OCI-M2 (cell line): ENCODE results near the gene ANAPC4.

Experiments
- DNase-seq: peaks from one replicate; lab custom pipeline; 2025; ENCODE audit not compliant: unreplicated experiment; lab: John Stamatoyannopoulos, UW

ANAPC4 gene

DNA sequence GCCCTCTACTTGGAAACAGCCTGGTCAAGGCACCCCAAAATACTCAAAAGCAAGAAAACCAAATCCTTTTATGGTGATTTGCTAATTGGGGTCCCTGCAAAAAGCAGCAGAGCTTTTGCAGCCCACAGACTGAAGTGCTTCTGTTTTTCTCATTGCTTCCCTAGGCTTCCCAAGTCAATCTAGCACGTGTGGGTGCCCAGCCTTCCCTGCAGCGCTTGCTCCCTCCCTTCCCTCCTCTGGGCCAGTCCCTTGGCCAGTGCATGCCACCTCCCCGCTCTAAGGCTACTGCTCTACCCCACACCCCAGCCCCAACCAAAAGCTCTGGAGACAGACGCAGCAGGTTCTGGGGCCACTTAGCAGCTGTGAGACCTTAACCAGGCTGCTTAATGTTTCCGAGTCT, 53.6 kb downstream of the ANAPC4 start:
- DNase-seq: no peak

DNA sequence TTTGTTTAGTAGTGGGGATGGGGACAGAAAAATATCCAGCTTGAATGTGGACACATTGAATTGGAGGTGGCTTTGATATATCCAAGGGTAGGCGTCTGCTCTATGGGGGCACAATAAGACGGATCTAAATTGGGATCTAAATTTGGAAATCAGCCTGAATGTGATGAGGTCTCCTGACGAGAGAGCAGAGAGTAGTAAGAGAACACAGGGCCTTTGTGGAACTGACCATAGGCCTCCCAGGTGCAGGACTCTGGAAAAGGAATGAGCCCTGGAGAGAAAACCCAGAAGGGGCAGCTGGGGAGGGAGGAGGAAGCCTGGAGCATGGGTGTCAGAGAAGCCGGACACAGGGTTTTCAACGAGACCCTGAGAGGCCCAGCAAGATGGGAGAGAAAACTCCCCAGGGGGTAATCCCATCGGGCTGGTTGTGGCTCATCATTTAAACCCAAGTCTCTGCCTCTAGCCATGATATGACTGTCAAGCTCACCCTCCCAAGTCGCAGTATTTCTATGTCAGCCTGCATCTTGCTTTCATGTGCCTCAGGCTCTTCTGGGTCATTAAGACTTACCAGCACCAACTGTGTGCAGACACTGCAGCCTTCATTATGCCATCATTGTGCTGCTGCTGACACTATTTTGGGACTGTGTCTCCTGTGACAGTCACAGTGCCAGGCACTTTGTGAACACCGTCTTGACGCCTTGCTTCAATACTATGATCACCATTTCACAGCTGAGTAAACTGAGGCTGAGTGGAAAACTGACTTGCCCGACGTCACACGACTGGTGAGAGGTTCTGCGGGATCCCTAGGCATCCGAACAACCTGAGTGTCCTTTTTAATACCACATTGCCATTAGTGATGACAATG, 57.1 kb downstream of the ANAPC4 start:
- DNase-seq: no peak

DNA sequence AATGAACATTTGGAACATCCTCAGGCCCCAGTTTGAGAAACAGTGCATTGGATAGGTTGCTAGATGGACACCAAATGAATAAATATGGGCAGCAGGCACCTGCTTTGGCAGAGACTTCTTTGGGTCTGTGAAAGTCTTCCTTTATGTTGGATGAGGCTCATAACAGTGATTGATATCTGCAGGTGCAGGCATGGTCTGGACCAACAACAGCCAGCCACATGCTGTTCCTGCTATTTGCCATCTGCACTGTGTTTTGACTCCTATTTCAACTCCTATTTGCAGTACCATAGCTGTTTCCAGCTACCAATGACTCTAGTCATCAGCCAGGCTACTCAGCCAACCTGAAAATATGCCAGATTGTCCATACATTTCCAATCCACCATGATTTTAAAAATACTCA, 60.9 kb downstream of the ANAPC4 start:
- no peak for DNase-seq

DNA sequence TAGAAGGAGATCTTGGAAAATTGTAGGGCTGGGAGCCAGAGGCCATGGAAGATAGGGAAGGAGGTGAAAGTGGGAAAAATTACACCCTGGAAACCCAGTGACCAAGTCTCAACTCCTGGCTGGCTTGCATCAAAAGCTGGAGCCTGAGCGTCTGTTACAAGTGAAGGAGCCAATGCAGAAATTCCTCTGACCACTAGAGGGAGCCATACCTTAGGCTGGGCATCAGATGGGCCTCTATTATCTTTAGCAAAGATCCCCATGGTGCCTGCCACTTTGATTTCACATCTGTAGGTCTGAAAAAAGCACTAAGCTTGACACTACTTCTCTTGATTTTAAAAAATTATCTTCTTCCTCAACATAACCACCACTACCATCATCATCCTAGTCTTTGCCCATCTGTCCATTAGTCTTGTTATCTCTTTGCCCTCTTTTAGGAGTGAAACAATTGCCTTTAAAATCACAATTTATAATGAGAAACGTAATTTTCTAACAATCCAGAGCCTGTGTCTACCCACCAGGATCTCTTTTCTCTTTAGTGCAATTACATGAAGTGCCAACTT, 62.9 kb downstream of the ANAPC4 start:
- peak; percentile 3 for DNase-seq

DNA sequence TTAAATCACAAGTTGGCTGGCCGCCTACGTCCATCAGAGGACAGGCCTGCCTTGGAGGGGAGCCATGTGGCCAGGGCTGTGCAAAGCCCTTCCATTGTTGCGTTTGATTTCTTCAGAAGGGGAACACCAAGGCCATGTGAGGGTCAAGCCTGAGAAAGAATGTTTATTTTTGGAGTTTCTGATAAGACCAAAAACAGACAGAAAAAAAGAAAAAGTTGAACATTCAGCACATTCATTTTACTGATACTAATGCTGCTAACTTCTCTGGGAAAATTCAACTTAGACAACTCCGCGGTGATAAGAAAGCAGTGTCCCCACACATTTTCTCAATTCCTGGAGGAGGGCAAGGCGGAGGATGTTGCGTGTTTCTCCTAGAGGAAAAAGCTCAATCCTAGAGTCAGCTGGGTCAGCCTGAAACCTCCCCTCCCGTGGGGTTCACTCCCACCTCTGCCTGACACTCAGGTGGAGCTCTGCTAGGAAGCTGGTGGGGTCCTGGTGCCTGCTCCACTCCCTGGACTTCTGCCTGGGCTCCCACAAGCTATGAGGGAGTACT, 63.5 kb downstream of the ANAPC4 start:
- no peak for DNase-seq

DNA sequence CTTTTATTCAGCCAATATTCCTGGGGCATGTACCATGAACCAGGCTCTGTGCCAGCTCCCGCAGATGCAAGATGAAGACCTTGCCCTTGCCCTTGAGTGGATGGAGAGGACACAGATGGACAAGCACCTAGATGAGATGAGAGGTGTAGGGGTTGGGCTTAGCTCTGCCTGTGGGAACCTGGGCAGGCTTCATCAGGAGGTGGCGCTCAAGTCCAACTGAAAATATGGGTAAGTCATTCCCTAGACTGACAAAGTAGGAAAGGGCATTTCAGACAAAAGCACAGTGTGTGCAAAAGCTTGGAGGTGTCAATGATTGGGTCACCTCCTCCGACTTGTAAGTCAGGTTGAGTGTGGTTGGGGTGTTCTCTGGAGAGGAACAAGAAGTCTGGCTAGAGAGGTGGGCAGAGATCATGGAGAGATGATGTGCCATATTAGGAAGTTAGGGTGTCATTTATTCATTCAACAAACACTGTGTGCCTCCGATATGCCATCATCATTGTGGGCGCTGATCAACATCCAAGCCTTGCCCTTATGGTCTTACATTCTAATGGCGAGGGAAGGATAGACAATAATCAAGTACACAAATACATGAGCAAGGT, 64.6 kb downstream of the ANAPC4 start:
- DNase-seq: no peak

DNA sequence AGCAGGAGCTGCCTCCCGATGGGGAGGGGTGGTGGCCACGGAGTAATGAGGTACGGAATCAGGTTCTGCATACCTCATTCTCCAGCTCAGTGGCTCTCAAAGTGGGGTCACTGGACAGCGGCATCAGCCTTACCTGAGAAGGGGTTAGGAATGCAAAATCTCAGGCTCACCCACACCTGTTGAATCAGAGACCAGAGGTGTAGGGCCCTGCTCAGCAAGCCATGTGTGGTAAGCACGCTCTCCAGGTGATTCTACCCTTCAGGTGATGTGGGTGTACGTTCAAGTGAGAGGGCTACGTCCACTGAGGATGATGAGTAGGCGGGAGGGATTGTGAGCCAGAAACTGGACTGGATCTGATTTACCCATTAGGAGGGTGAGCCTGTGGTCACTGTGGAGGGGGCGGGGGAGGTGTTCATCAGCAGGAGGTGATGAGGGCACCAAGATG, 65.8 kb downstream of the ANAPC4 start:
- DNase-seq: no peak

DNA sequence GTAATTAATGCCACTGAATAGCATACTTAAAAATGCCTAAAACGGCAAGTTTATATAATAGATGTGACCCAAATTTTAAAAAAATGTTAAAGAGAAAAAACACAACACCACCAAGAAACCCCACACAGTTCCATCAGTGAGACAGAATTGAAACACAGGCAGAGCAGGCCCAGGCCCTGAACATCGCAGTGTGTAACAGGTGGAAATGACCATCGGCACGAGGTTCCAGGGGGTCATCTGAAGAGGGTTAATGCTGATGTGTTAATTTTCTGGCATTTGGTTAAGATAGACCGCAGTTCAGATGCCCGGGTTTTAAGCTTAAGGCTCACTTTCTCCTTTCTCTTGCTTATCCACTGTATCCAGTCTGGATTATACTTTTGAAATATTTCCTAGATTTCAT, 66.8 kb downstream of the ANAPC4 start:
- no peak for DNase-seq

DNA sequence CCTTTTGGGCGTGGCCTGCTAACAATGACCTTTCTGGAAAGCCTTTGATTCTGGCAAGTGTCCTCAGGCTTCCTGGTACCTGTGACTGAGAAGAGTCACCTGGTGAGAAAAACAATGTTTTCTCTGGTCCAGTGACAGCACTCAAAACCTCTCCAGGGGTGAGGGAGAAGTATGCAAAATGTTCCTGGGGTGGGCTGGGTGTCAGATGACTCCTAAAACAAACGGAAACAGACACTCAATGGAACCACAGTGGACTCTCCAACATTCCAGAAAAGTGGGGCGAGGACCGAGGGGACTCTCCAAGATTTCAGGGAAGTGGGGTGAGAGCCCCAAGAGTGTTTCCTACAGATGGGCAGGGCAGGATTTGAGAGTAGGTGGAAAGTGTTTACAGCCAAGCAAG, 69.5 kb downstream of the ANAPC4 start:
- DNase-seq: no peak

DNA sequence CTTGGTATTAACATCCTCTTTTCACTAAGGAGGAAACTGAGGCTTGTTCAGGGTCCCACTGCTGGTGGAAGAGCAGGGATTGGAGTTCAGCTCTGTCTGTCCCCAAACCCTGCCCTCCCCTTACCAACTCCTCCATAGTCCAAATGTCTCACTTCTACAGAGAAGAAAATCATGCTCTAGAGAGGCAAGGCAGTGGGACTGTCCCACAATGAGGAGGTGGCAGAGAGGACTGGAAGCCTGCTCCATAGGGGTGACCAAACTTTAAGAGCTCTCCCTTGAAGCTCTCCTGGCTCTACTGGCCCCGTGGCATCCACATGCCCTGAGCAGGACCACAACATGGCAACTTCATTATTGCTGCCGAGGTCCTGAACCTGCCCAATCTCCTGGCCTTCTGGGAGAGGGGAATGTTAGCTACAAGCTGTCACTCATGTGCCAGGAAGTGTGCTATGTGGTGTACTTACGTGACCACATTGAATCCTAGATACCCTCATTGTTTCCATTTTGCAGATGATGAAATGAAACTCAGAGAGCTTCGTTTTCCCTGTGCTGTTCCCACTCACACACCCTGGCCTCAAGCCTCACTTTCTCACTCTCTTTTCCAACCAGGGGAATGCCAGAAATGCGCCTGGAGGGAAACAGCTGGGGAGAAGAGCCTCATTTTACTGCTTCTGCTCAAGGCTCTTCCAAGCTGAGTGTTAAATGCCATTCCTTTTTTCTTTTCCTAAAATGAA, 71.5 kb downstream of the ANAPC4 start:
- no peak for DNase-seq

DNA sequence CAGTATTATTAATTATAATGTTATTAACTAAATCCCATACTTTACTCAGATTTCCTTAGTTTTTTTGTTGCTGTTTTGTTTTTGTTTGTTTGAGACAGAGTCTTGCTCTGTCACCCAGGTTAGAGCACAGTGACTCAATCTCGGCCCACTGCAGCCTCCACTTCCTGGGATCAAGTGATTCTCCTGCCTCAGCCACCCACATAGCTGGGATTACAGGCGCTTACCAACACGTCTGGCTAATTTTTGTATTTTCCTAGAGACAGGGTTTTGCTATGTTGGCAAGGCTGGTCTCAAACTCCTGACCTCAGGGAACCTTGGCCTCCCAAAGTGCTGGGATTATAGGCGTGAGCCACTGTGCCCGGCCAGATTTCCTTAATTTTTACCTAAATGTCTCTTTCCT, 72.2 kb downstream of the ANAPC4 start:
- no peak for DNase-seq

DNA sequence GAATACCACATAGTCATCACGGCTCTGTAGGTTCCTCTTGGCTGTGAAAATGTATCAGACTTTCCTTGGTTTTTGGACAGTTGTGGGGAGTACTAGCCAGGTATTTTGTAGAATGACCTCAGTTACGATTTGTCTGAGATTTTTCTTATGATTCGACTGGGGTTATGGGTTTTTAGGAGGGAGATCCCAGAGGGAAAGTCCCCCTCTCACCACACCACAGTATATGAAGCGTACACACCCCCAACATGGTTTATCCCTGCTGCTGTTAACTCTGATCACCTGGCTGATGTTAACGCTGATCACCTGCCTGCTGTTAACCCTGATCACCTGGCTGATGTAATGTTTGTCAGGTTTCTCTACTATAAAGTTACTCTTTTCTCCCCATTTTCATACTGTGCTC, 72.6 kb downstream of the ANAPC4 start:
- DNase-seq: no peak

DNA sequence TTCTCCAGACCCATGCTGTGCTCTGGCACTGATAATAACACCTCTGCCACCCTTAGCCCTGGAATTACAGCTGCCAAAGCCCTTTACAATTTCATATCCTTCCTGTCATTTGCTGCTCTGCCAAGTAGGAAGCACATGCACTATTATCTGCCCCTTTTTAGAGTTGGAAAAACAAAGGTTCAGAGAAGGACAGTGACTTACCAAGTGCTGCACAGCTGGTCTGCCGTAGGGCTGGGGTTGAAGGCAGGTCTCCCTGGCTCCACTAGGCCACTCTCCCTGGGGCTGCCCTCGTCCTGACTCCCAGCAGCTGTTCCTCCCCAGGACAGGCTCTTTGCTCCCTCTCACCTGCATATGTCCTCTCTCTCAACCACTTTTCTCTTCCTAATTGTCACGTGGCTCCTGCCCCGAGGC, 73.4 kb downstream of the ANAPC4 start:
- no peak for DNase-seq

DNA sequence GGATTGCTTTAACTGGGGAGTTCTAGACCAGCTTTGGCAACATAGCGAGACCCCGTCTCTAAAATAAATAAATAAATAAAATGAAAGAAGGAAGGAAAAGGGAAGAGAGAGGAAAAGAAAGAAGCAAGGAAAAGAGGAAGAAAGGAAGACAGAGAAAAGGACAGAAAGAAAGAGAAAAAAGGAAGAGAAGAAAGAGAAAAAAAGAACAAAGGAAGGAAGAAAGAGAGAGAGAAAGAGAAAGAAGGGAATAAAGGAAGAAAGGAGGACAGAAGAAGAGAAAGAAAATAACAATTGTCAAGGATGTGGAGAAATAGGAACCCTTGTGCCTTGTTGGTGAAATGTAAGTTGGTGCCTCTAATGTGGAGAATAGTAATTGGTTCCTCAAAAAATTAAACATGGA, 74.6 kb downstream of the ANAPC4 start:
- DNase-seq: no peak

DNA sequence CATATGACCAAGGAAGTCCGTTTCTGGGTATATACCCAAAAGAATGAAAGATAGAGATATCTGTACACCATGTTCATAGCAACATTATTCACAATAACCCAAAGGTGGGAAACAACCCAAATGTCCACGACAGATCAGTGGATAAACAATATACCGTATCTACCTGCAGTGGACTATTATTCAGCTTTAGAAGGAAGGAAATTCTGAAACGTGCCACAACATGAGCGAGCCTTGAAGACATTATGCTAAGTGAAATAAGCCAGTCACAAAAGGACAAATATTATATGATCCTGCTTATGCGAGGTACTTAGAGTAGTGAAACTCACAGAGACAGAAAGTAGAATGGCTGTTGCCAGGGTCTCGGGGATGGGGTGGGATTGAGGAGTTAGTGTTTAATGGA, 75.0 kb downstream of the ANAPC4 start:
- DNase-seq: no peak

DNA sequence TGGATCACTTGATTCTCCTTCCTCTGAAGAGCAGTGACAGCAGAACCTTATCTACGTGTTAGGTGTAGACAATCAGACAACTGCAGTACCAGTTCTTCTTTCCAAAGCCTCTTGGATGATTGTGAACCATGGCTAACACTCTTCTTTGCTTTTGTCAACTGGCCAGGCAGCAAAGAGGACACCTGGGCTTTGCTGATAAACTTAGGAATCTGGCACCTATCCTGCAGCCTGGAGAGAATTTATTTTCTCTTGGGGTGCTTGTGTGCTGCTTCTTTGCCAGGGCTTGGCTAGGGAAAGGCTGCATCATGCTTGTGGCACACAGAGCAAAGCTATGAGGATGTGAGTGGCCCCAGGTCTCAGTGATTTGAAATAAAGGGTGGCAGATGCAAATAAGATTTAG, 77.4 kb downstream of the ANAPC4 start:
- DNase-seq: no peak

DNA sequence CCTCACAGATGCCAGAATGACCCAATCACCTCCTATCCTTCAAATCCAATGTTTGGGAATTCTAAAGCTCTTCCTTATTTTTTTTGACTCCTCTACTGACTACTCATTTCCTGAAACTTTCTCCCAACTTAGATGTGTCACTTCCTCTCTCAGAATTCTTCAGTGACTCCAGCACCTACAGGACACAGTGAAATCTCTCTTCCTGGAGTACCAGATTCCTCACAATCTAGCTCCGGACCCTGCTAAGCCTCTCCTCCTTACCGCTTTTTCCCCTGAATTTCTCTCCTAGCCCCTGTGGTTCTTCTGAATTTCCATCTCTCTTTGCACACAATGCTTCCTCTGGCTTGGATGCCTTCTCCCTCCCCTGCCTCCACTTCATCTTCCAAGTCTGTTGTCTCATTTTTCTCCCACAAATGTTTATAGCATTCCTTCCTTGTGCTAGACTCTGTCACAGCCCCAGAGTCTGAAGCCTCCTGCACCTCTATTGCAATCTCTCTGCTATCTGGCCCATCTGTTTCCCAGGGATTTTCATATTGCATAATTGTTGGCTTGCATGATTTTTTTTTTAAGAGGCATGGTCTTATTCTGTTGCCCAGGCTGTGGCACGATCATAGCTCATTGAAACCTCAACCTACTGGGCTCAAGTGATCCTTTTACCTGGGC, 80.1 kb downstream of the ANAPC4 start:
- no peak for DNase-seq

DNA sequence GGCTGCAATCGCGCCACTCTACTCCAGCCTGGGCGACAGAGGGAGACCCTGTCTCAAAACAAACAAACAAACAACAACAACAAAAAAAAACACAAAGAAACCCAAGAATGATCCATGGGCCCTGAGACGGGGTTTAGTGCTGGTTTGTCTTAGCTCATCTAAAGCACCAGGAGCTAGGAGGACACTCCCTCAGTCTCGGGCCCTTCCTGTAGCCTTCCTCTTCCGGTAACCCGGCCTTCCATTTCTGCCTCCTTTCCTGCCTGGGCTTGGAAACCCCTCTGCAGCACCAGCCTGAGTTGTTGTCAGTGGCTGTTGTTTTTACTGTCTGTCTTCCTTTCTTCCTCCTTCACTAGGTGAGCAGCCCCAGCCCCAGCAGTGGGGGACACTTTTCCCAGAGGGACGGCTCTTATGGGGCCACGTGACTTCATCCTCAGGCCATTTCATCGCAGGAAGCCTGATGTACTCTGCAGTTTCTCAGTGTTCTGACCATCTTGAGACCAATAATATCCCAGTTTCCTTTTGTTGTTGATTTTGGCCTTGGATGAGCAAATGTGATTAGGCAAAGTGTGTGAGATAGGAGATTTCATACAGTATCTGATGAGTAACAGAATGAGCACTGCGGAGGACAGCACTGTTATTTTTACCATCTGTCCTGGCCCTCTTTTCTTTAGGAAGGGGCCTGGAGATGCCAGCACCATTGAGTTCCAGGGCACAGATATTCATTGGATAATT, 90.1 kb downstream of the ANAPC4 start:
- DNase-seq: no peak

DNA sequence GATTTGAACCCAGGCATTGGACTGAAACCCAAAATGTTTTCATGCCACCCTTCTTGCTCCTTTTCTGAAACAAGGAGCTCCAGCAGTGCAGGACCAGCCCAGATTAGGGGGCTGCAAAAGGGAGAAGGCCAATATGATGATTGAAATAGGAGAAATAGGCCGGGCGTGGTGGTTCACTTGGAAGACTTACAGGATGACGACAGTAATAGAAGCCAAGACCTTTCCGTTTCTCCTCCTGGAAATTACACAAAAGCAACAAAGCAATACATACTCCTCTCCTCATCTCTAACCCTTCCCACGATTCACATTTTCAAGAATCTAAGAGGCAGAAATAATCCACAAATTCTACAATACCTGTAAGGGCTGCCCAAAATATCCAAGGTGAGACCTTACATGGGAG, 90.8 kb downstream of the ANAPC4 start:
- DNase-seq: no peak
